ENCODE results near the gene RPTOR.

Gene RPTOR

DNA sequence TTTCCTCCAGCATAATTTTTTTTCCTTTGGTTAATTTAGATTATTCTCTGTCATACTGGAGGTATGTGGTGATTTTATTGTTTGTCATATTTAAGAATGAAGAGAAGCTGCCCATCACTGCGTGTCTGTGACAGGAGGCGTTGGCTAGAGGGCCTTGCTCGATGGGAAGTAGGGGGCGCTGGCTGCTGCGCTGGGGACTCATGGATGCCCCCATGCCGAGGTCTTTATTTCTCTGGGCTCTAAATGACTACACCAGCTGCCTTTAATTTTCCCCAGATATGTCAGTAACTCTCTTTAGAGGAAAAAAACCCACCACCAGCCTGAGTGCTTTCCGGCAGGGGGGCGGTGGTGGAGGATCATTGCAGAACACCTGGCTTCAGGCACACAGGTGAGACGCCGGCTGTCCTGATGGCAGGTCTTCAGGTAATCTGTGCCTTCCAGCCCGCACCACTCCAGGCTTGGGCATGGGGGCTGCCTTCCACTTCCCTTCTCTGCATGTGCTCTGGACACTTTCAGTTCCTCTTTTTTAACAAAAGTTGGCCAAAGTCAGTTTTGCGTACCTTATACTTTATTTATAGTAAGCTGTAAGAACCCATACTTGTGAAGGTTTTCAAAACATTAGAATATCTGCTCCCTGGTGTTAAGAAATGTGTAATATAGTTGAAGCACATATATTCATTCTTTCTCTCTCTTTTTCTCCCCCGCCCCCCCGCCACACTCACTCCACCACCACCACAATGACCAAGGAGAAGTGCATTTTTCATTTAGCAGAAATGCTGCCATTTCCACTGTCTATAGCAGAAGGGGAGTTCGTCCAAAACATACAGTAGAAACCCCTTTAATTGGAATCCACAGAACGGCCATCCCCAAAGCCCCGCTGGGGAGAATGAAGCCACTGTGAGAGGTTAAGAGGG lies 192.7 kb downstream of the RPTOR start:
- Histone ChIP-seq H3K27ac (replicated peaks) (peak overlapping the region; percentile 74), H3K27me3 (ENCODE audit: insufficient read depth, poor library complexity, severe bottlenecking) (no peaks in the 10 kb centered on the region), H3K4me3 (replicated peaks; ENCODE audit: insufficient read depth, low read length) (no peak overlapping the region)
- peak; percentile 53 to 72 for DNase-seq (ENCODE audit: low read depth in 1 of 2, low spot score in 1 of 2)
- TF ChIP-seq POLR2AphosphoS5 (IDR thresholded peaks at IDR 0.05; ENCODE audit: low read depth) (peak; percentile 53), SPI1 (IDR thresholded peaks at IDR 0.05; ENCODE audit: borderline replicate concordance, low read depth) (peak; percentile 100), GABPA (IDR thresholded peaks at IDR 0.05; ENCODE audit: low read depth) (no peak)
- TF ChIP-seq, protein P1, sequence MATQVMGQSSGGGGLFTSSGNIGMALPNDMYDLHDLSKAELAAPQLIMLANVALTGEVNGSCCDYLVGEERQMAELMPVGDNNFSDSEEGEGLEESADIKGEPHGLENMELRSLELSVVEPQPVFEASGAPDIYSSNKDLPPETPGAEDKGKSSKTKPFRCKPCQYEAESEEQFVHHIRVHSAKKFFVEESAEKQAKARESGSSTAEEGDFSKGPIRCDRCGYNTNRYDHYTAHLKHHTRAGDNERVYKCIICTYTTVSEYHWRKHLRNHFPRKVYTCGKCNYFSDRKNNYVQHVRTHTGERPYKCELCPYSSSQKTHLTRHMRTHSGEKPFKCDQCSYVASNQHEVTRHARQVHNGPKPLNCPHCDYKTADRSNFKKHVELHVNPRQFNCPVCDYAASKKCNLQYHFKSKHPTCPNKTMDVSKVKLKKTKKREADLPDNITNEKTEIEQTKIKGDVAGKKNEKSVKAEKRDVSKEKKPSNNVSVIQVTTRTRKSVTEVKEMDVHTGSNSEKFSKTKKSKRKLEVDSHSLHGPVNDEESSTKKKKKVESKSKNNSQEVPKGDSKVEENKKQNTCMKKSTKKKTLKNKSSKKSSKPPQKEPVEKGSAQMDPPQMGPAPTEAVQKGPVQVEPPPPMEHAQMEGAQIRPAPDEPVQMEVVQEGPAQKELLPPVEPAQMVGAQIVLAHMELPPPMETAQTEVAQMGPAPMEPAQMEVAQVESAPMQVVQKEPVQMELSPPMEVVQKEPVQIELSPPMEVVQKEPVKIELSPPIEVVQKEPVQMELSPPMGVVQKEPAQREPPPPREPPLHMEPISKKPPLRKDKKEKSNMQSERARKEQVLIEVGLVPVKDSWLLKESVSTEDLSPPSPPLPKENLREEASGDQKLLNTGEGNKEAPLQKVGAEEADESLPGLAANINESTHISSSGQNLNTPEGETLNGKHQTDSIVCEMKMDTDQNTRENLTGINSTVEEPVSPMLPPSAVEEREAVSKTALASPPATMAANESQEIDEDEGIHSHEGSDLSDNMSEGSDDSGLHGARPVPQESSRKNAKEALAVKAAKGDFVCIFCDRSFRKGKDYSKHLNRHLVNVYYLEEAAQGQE (IDR thresholded peaks at IDR 0.05; ENCODE audit: insufficient replicate concordance, low read depth) = peak; percentile 20
- TF ChIP-seq, protein P2, sequence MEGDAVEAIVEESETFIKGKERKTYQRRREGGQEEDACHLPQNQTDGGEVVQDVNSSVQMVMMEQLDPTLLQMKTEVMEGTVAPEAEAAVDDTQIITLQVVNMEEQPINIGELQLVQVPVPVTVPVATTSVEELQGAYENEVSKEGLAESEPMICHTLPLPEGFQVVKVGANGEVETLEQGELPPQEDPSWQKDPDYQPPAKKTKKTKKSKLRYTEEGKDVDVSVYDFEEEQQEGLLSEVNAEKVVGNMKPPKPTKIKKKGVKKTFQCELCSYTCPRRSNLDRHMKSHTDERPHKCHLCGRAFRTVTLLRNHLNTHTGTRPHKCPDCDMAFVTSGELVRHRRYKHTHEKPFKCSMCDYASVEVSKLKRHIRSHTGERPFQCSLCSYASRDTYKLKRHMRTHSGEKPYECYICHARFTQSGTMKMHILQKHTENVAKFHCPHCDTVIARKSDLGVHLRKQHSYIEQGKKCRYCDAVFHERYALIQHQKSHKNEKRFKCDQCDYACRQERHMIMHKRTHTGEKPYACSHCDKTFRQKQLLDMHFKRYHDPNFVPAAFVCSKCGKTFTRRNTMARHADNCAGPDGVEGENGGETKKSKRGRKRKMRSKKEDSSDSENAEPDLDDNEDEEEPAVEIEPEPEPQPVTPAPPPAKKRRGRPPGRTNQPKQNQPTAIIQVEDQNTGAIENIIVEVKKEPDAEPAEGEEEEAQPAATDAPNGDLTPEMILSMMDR (IDR thresholded peaks at IDR 0.05; ENCODE audit: insufficient read depth, low read length) = no peak

DNA sequence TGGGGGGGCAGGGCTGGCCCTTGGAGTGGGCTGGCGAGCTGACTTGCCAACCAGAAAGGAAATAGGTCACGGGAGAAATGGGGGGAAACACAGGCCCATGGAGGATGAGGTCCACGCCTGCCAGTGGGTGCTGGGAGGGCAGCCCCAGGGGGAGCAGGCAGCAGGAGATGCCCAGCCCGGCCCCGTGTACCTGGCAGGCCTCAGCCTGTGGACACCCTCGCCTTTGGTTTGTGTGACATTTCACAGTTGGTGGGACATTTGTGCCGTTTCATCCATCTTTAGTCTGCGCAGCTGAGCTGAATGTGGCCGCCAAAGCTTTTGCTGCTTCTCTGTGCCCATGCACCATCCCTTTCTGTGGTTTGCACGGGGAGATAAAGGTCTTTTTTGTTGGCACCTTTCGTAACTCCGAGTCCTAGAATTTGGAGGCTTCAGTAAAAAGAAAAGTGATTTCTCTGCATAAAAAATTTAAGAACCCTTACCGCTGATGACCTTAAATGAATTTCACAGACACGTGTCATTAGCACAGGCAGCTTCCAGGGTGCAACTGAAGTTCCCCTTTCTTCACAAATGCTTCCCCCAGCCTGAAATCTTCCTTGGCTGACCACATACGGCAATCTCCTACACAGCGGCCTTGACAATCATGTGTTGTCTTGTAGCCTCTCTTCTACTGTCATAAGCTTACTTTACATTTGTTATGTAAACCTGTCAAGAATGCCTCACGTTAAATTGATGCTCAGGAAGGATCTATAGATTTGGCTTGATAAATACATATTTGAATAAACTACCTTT lies 193.6 kb downstream of the RPTOR start:
- Histone ChIP-seq H3K4me3 (replicated peaks; ENCODE audit: insufficient read depth, low read length) (no peak overlapping the region), H3K27me3 (ENCODE audit: insufficient read depth, poor library complexity, severe bottlenecking) (no peaks in the 10 kb centered on the region), H3K27ac (replicated peaks) (peak overlapping the region; percentile 74)
- DNase-seq (ENCODE audit: low read depth in 1 of 2, low spot score in 1 of 2) = peak; percentile 78 to 90
- no peak for TF ChIP-seq GABPA (IDR thresholded peaks at IDR 0.05; ENCODE audit: low read depth)
- TF ChIP-seq SPI1 (IDR thresholded peaks at IDR 0.05; ENCODE audit: borderline replicate concordance, low read depth) = peak; percentile 57; the same call in 1 of the 2 replicates
- TF ChIP-seq, protein P2 (IDR thresholded peaks at IDR 0.05; ENCODE audit: insufficient read depth, low read length) = no peak
- peak; percentile 23; the same call in 1 of the 2 replicates for TF ChIP-seq POLR2AphosphoS5 (IDR thresholded peaks at IDR 0.05; ENCODE audit: low read depth)
- TF ChIP-seq, protein P1 (IDR thresholded peaks at IDR 0.05; ENCODE audit: insufficient replicate concordance, low read depth) = no peak

DNA sequence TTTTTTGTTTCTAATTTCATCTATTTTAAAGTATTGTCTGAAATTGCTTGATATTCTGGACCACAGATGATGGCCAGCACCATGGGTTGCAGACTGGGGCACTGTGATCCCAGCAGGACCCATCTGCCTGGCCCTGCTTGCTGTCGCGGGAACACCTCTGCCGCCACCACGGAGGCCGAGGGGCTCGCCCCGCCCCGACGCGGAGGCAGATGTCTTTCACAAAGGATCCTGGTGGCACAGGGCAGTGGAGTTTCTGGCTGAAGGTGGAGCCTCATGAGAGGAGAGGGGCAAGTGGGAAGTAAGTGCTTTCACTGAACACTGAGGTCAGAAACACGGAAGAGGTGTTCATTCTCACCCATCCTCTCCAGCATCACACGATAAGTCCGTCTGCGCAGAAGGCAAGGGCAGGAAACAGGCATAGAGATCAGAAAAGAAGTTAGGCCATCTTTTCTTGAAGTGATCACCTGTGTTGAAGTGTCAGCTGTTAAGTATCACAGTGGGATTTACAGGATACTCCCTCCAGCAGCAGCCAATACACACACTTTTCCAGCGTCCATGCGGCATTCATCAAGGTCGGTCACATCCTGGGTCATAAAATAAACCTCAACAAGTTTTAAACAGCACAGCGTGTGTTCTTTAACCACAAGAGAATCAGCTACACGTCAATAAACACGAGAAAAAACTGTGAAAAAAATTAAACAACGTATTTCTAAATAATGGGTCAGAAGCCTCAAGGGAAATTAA lies 194.5 kb downstream of the RPTOR start:
- peak in 1 of 2 experiments; percentile 9 for DNase-seq (ENCODE audit: low read depth in 1 of 2, low spot score in 1 of 2)
- H3K4me3 ChIP-seq (replicated peaks; ENCODE audit: insufficient read depth, low read length) = no peak overlapping the region
- no peaks in the 10 kb centered on the region for H3K27me3 ChIP-seq (ENCODE audit: insufficient read depth, poor library complexity, severe bottlenecking)
- peak overlapping the region; percentile 74 for H3K27ac ChIP-seq (replicated peaks)
- TF ChIP-seq GABPA (IDR thresholded peaks at IDR 0.05; ENCODE audit: low read depth) (no peak), SPI1 (IDR thresholded peaks at IDR 0.05; ENCODE audit: borderline replicate concordance, low read depth) (no peak), POLR2AphosphoS5 (IDR thresholded peaks at IDR 0.05; ENCODE audit: low read depth) (no peak)
- TF ChIP-seq, protein P2 (IDR thresholded peaks at IDR 0.05; ENCODE audit: insufficient read depth, low read length) = no peak
- TF ChIP-seq, protein P1 (IDR thresholded peaks at IDR 0.05; ENCODE audit: insufficient replicate concordance, low read depth) = no peak
